Caco-2 (cell line): ENCODE results near the gene GPR52. TPM values are rescaled to one million over a fixed set of nuclear protein-coding genes. Genes with fewer than 3 reads are reported as not detected.

Source experiments
- BruUV-seq: library from RNA; stranded (reverse); fragments of 400-500 nt; replicated peaks from 2 replicates; lab custom pipeline; 2021; lab: Mats Ljungman, UMichigan
- CTCF ChIA-PET: fragments of 300-600 bp; sonication (Branson Sonifier 250); formaldehyde crosslinking; loops from one replicate; lab custom pipeline; 2022; ENCODE audit warnings: antibody characterized with exemption; lab: Charles Lee
- POLR2A ChIA-PET: fragments of 300-600 bp; sonication (Branson Sonifier 250); formaldehyde crosslinking; loops from one replicate; lab custom pipeline; 2022; ENCODE audit warnings: antibody characterized with exemption; lab: Charles Lee
- DNase-seq, 2 experiments: peaks; one replicate each; pipeline versions ENCODE4 v3.0.0 to v3.0.0-alpha.2; 2020 to 2022
- H3K27me3 ChIP-seq: replicated peaks from 2 replicates; pipeline ENCODE4 v1.6.0; 2011; ENCODE audit warnings: low read length; ENCODE audit not compliant: control insufficient read depth, insufficient read depth
- H3K36me3 ChIP-seq: 2 replicates; pipeline ENCODE4 v1.5.1; 2011; ENCODE audit warnings: low read length; ENCODE audit not compliant: control insufficient read depth, insufficient read depth
- H3K4me1 ChIP-seq: fragments of 250-450 bp; sonication (Bioruptor Pico); 2 replicates; pipeline ENCODE4 v1.5.1; 2020; ENCODE audit warnings: mild to moderate bottlenecking
- H3K4me3 ChIP-seq: 2 replicates; pipeline ENCODE4 v1.5.1; 2011; ENCODE audit warnings: low read depth, mild to moderate bottlenecking, control low read depth, low read length
- H3K9me3 ChIP-seq: fragments of 250-450 bp; sonication (Bioruptor Pico); 2 replicates; pipeline ENCODE4 v1.5.1; 2020; ENCODE audit warnings: mild to moderate bottlenecking, moderate library complexity
- H3K27ac Mint-ChIP-seq: one replicate; pipeline ENCODE4 v1.8.0; 2022; ENCODE audit warnings: mixed read lengths; ENCODE audit not compliant: unreplicated experiment
- H3K27me3 Mint-ChIP-seq: one replicate; pipeline ENCODE4 v1.8.0; 2022; ENCODE audit warnings: mixed read lengths; ENCODE audit not compliant: insufficient read depth, unreplicated experiment
- H3K36me3 Mint-ChIP-seq: one replicate; pipeline ENCODE4 v1.8.0; 2022; ENCODE audit warnings: mild to moderate bottlenecking, mixed read lengths; ENCODE audit not compliant: insufficient read depth, unreplicated experiment
- H3K4me1 Mint-ChIP-seq: one replicate; pipeline ENCODE4 v1.8.0; 2022; ENCODE audit warnings: low read depth, mixed read lengths; ENCODE audit not compliant: unreplicated experiment
- H3K4me3 Mint-ChIP-seq: one replicate; pipeline ENCODE4 v1.8.0; 2022; ENCODE audit warnings: mild to moderate bottlenecking, moderate library complexity, mixed read lengths; ENCODE audit not compliant: unreplicated experiment
- H3K9me3 Mint-ChIP-seq: one replicate; pipeline ENCODE4 v1.8.0; 2022; ENCODE audit warnings: mixed read lengths; ENCODE audit not compliant: unreplicated experiment
- CTCF ChIP-seq, 2 experiments: fragments of 200-600 bp in 1 of 2; IDR thresholded peaks; 1 replicate in 1 of 2; 2 replicates in 1 of 2; pipeline versions ENCODE4 v1.5.1 to v1.8.0; 2011 to 2022; ENCODE audit warnings: antibody characterized with exemption in 1 of 2, control low read depth in 1 of 2, inconsistent platforms in 1 of 2, low read depth in 1 of 2, low read length in 1 of 2, mild to moderate bottlenecking in 1 of 2, moderate library complexity in 1 of 2; ENCODE audit not compliant: insufficient read depth in 1 of 2, severe bottlenecking in 1 of 2, unreplicated experiment in 1 of 2
- intact Hi-C: fragments of 100-400 bp; cut with micrococcal nuclease; formaldehyde crosslinking; loops from one replicate; pipeline ENCODE4 v1.10.0; 2022; ENCODE audit not compliant: unreplicated experiment
- total RNA-seq: library from RNA; stranded (reverse); gene quantifications from 2 replicates; pipeline ENCODE4 v1.2.3, GENCODE V29; 2022

GPR52 gene
- total RNA-seq, 1 experiment from 2014 or later: 0.75 TPM

DNA sequence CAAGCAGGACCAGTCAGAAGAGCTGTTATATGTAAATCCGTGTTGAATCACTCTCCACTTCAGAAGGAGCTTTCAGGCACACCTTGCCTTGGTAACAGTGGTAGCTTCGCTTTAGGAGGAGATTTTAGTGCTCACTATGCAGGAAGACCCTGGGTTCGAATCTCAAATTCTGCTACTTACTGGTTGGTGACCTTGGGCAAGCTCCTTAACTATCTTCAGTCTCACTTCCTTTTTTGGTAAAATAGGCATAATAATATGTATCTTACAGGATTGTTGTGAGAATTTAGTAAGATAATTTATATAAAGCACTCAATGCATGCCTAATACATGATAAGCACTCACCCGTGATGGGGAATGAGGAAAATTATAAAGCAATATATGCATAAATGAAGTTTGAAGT is 46.7 kb upstream of the GPR52 start:
- no peaks in the 10 kb centered on the region for H3K4me1 Mint-ChIP-seq
- CTCF ChIA-PET: no interaction called here
- H3K4me3 Mint-ChIP-seq: no peak overlapping the region
- no TSS peak for BruUV-seq
- no peak overlapping the region for H3K27ac Mint-ChIP-seq
- POLR2A ChIA-PET: no interaction called here
- no peak for DNase-seq
- no peaks in the 10 kb centered on the region for H3K27me3 Mint-ChIP-seq
- intact Hi-C loops: no loop called here
- no peaks in the 10 kb centered on the region for H3K4me1 ChIP-seq
- no peak overlapping the region for H3K4me3 ChIP-seq
- H3K27me3 ChIP-seq: no peaks in the 10 kb centered on the region
- H3K9me3 ChIP-seq: no peaks in the 10 kb centered on the region
- H3K36me3 Mint-ChIP-seq: no peaks in the 10 kb centered on the region
- H3K36me3 ChIP-seq: no peaks in the 10 kb centered on the region
- no peak for TF ChIP-seq CTCF (IDR thresholded peaks at IDR 0.05; ENCODE audit: insufficient read depth in 1 of 2, low read depth in 1 of 2, low read length in 1 of 2, severe bottlenecking in 1 of 2, unreplicated experiment in 1 of 2)
- H3K9me3 Mint-ChIP-seq: no peaks in the 10 kb centered on the region

DNA sequence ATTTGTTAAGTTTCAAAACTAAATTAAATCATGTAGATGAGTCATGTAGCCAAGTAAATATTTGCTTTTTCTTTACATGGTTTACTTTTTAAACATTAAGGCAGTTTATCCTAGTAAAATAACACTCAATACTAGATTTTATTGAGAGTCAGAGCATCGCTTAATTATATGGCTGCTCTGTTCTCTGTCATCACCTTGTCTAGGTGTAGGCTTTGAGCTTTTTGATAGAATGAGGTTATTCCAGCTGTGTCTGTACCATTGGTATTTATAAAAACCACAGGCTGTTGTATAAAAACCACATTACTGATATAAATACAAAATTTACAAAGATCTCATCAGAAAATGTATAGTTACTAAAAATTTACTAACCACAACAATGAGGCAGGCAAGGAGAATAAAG is 42.5 kb upstream of the GPR52 start:
- H3K4me1 Mint-ChIP-seq: no peaks in the 10 kb centered on the region
- DNase-seq: no peak
- H3K9me3 Mint-ChIP-seq: peaks cover 9% of the 10 kb centered on the region
- no TSS peak for BruUV-seq
- no peaks in the 10 kb centered on the region; the same call in 1 of the 2 replicates for H3K4me1 ChIP-seq
- CTCF ChIA-PET: no interaction called here
- intact Hi-C loops: no loop called here
- H3K27me3 ChIP-seq: no peaks in the 10 kb centered on the region
- no peaks in the 10 kb centered on the region for H3K36me3 ChIP-seq
- POLR2A ChIA-PET: no interaction called here
- no peak for TF ChIP-seq CTCF (IDR thresholded peaks at IDR 0.05; ENCODE audit: insufficient read depth in 1 of 2, low read depth in 1 of 2, low read length in 1 of 2, severe bottlenecking in 1 of 2, unreplicated experiment in 1 of 2)
- H3K27me3 Mint-ChIP-seq: no peaks in the 10 kb centered on the region
- no peak overlapping the region for H3K4me3 ChIP-seq
- H3K36me3 Mint-ChIP-seq: no peaks in the 10 kb centered on the region
- H3K9me3 ChIP-seq: no peaks in the 10 kb centered on the region
- H3K4me3 Mint-ChIP-seq: no peak overlapping the region
- H3K27ac Mint-ChIP-seq: no peak overlapping the region

GRCh38 chr1:174406421-174406820 is 41.3 kb upstream of the GPR52 start:
- H3K36me3 Mint-ChIP-seq: no peaks in the 10 kb centered on the region
- H3K4me3 Mint-ChIP-seq: no peak overlapping the region
- no peak for DNase-seq
- no peaks in the 10 kb centered on the region for H3K27me3 Mint-ChIP-seq
- no TSS peak for BruUV-seq
- H3K4me1 Mint-ChIP-seq: no peaks in the 10 kb centered on the region
- Histone ChIP-seq H3K4me1 (no peaks in the 10 kb centered on the region; the same call in 1 of the 2 replicates), H3K27me3 (no peaks in the 10 kb centered on the region), H3K4me3 (no peak overlapping the region), H3K9me3 (no peaks in the 10 kb centered on the region), H3K36me3 (no peaks in the 10 kb centered on the region)
- TF ChIP-seq CTCF (IDR thresholded peaks at IDR 0.05; ENCODE audit: insufficient read depth in 1 of 2, low read depth in 1 of 2, low read length in 1 of 2, severe bottlenecking in 1 of 2, unreplicated experiment in 1 of 2): no peak
- intact Hi-C loops: no loop called here
- POLR2A ChIA-PET: no interaction called here
- H3K27ac Mint-ChIP-seq: no peak overlapping the region
- H3K9me3 Mint-ChIP-seq: peaks cover 12% of the 10 kb centered on the region
- CTCF ChIA-PET: no interaction called here
